ENCODE measurements around the gene INTS14. TPM values are rescaled to one million over a fixed set of nuclear protein-coding genes. Genes with fewer than 3 reads are reported as not detected.
A peak's percentile ranks its signal among the peaks of the same experiment; 100 is the strongest.

INTS14 gene
- total RNA-seq, 1 experiment from 2014 or later = 35.9 TPM

- no peaks in the 10 kb centered on the region; the same call in 1 of the 2 replicates for H3K36me3 ChIP-seq (replicated peaks; ENCODE audit: control insufficient read depth, insufficient read depth, low read length)
- H3K27me3 ChIP-seq (ENCODE audit: control insufficient read depth, insufficient read depth, low read length) = no peaks in the 10 kb centered on the region
- no peak for DNase-seq
- H3K4me3 ChIP-seq (ENCODE audit: insufficient read depth, low read depth, low read length) = no peak overlapping the region
These were observed 31.0 kb upstream of the INTS14 start for GRCh38 chr15:65641768-65642475.

GRCh38 chr15:65639509-65639908 is 28.6 kb upstream of the INTS14 start:
- no peak overlapping the region for H3K4me3 ChIP-seq (ENCODE audit: insufficient read depth, low read depth, low read length)
- no peaks in the 10 kb centered on the region for H3K27me3 ChIP-seq (ENCODE audit: control insufficient read depth, insufficient read depth, low read length)
- no peaks in the 10 kb centered on the region for H3K36me3 ChIP-seq (replicated peaks; ENCODE audit: control insufficient read depth, insufficient read depth, low read length)
- no peak for DNase-seq

- no peaks in the 10 kb centered on the region for H3K36me3 ChIP-seq (replicated peaks; ENCODE audit: control insufficient read depth, insufficient read depth, low read length)
- no peak overlapping the region for H3K4me3 ChIP-seq (ENCODE audit: insufficient read depth, low read depth, low read length)
- DNase-seq = peak; percentile 88
- no peaks in the 10 kb centered on the region for H3K27me3 ChIP-seq (ENCODE audit: control insufficient read depth, insufficient read depth, low read length)
These were observed 27.8 kb upstream of the INTS14 start for GRCh38 chr15:65638681-65639089.

GRCh38 chr15:65638109-65638508 is 27.2 kb upstream of the INTS14 start:
- no peak overlapping the region for H3K4me3 ChIP-seq (ENCODE audit: insufficient read depth, low read depth, low read length)
- no peaks in the 10 kb centered on the region for H3K27me3 ChIP-seq (ENCODE audit: control insufficient read depth, insufficient read depth, low read length)
- no peaks in the 10 kb centered on the region for H3K36me3 ChIP-seq (replicated peaks; ENCODE audit: control insufficient read depth, insufficient read depth, low read length)
- DNase-seq = peak; percentile 43

DNA sequence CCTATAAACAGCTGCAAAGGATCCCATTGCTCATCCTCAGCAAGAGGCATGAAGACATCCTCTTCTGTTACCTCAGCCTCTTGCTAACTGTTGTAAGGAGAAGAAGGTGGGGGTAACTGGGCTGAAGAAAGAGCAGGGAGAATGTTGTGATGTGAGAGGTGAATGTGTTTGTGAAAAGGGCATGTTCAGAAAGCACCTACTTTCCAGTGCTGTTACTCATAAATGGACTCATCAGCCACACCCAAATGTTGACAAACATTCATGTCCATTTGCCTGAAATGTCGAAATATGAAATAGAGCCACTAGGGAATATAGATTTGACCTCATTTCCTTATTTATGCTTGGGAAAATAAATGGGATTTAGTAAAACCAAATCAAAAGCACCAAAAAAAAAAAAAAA is 23.4 kb upstream of the INTS14 start:
- DNase-seq = no peak
- H3K27me3 ChIP-seq (ENCODE audit: control insufficient read depth, insufficient read depth, low read length) = no peaks in the 10 kb centered on the region
- no peaks in the 10 kb centered on the region for H3K36me3 ChIP-seq (replicated peaks; ENCODE audit: control insufficient read depth, insufficient read depth, low read length)
- no peak overlapping the region for H3K4me3 ChIP-seq (ENCODE audit: insufficient read depth, low read depth, low read length)

- no peak overlapping the region for H3K4me3 ChIP-seq (ENCODE audit: insufficient read depth, low read depth, low read length)
- no peak for DNase-seq
- no peaks in the 10 kb centered on the region for H3K36me3 ChIP-seq (replicated peaks; ENCODE audit: control insufficient read depth, insufficient read depth, low read length)
- no peaks in the 10 kb centered on the region for H3K27me3 ChIP-seq (ENCODE audit: control insufficient read depth, insufficient read depth, low read length)
These were observed 22.8 kb upstream of the INTS14 start for GRCh38 chr15:65633752-65634151.

DNA sequence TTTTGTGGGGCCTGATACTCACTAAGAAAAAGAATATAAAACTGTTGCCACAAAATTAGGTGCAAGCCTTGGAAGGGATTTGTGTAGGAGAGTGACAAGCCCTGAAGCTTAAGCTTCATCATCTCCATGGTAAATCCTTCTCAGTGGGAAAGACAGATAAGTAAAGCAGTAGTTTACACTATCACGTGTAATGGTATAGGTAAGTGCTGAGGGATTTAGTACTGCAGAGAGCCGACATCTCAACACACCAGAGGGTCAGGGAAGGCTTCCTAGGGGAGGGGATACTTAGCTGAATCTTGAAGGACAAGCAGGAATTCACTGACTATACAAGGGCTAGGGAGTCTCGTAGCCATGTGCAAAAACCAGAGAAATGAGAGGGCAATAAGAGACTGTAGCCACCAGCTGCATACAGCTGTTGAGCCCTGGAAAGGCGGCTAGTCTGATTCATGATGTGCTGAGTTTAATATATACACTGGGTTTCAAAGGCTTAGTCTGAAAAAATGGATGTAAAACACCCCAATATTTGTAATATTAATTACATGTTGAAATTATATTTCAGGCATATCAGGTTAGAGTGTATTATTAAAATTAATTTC is 21.9 kb upstream of the INTS14 start:
- DNase-seq = no peak

GRCh38 chr15:65631503-65631902 is 20.6 kb upstream of the INTS14 start:
- no peak overlapping the region for H3K4me3 ChIP-seq (ENCODE audit: insufficient read depth, low read depth, low read length)
- no peak for DNase-seq
- H3K36me3 ChIP-seq (replicated peaks; ENCODE audit: control insufficient read depth, insufficient read depth, low read length) = no peaks in the 10 kb centered on the region

More for the DNA sequence above, 21.9 kb upstream of the INTS14 start:
- Histone ChIP-seq H3K4me3 (ENCODE audit: insufficient read depth, low read depth, low read length) (no peak overlapping the region), H3K36me3 (replicated peaks; ENCODE audit: control insufficient read depth, insufficient read depth, low read length) (no peaks in the 10 kb centered on the region), H3K27me3 (ENCODE audit: control insufficient read depth, insufficient read depth, low read length) (no peaks in the 10 kb centered on the region)

DNA sequence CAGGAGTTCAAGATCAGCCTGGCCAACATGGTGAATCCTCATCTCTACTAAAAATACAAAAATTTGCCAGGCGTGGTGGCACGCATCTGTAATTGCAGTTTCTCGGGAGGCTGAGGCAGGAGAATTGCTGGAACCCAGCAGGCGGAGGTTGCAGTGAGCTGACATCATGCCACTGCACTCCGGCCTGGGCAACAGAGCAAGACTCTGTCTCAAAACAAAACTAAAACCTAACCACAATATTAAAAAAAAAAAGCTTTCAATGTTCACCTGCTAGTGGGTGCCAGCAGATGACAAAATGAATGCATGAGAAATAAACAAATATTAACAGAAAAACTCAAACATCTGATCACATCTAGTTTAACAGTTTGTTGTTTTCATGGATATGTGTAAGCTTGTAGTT is 19.8 kb upstream of the INTS14 start:
- no peak for DNase-seq
- no peak overlapping the region for H3K4me3 ChIP-seq (ENCODE audit: insufficient read depth, low read depth, low read length)

More at GRCh38 chr15:65631503-65631902, 20.6 kb upstream of the INTS14 start:
- no peaks in the 10 kb centered on the region for H3K27me3 ChIP-seq (ENCODE audit: control insufficient read depth, insufficient read depth, low read length)

GRCh38 chr15:65629548-65629947 is 18.6 kb upstream of the INTS14 start:
- peaks cover 3% of the 10 kb centered on the region for H3K36me3 ChIP-seq (replicated peaks; ENCODE audit: control insufficient read depth, insufficient read depth, low read length)
- no peaks in the 10 kb centered on the region for H3K27me3 ChIP-seq (ENCODE audit: control insufficient read depth, insufficient read depth, low read length)
- DNase-seq = no peak
- H3K4me3 ChIP-seq (ENCODE audit: insufficient read depth, low read depth, low read length) = no peak overlapping the region

More for the DNA sequence above, 19.8 kb upstream of the INTS14 start:
- no peaks in the 10 kb centered on the region for H3K27me3 ChIP-seq (ENCODE audit: control insufficient read depth, insufficient read depth, low read length)
- H3K36me3 ChIP-seq (replicated peaks; ENCODE audit: control insufficient read depth, insufficient read depth, low read length) = no peaks in the 10 kb centered on the region

DNA sequence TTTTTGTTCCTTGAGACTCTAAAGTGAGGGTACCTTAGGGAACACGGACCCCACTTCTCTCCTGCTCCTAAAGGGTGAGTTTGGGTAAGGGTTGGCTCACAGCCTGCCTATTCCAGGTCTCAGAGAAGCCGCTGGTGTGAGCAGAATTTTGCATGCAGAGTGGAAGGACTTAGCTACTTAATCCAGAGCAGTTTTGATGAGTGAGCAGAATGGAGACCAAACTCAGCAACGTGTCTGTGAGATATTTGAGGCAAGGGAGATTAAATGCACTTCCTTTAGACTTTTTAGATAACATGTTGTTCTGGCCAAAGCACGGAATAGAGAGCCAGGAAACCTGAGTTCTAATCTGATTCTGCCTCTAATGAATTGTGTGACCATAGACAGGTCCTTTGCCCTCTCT is 15.9 kb upstream of the INTS14 start:
- Histone ChIP-seq H3K27me3 (ENCODE audit: control insufficient read depth, insufficient read depth, low read length) (no peaks in the 10 kb centered on the region), H3K4me3 (ENCODE audit: insufficient read depth, low read depth, low read length) (no peak overlapping the region), H3K36me3 (replicated peaks; ENCODE audit: control insufficient read depth, insufficient read depth, low read length) (peaks cover 3% of the 10 kb centered on the region)
- no peak for DNase-seq

DNA sequence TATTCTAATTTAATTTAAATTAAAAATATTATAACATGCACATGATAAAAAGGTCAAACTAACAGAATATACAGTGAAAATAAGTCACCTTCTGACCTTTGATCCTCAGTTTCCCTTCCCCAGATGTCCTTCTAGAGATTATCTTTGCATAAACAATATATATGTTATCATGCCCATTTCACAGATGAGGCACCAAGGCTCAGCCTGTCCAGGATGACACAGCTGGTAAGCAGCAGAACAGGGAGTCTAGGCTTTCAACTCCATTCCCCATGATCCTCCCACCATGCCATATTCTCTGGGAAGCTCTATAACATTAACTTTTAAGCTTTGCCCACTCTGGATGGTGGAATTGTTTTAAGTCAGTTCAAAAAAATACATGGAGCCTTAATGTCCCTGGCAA is 12.2 kb upstream of the INTS14 start:
- Histone ChIP-seq H3K36me3 (replicated peaks; ENCODE audit: control insufficient read depth, insufficient read depth, low read length) (peaks cover 3% of the 10 kb centered on the region), H3K4me3 (ENCODE audit: insufficient read depth, low read depth, low read length) (no peak overlapping the region), H3K27me3 (ENCODE audit: control insufficient read depth, insufficient read depth, low read length) (no peaks in the 10 kb centered on the region)
- DNase-seq = no peak

DNA sequence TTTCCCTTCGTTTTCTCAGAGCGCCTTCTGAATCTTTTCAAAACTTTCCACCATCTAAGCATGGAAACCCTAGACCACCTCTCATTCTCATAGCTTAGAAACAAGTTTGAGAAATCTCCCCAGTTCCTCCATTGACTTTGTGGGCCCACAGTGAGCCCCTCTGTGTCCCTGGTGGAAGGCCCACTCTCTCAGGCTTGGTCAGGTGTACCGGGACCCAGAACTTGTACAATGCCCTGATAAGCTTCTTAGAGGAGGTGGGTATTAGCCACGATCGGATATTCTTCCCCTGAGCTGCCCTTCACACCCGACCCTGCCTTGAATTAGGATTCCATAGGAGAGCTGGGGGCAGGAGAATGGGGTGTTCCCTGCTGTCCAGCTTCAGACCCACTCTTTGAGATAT is 10.7 kb upstream of the INTS14 start, which contains the start of gene SLC24A1:
Gene SLC24A1 (plus strand): TSS at position 301 of the 400 bp plus-strand sequence. CDS start 2,143 bp downstream, outside the sequence.
- Histone ChIP-seq H3K36me3 (replicated peaks; ENCODE audit: control insufficient read depth, insufficient read depth, low read length) (peaks cover 3% of the 10 kb centered on the region), H3K4me3 (ENCODE audit: insufficient read depth, low read depth, low read length) (no peak within 1 kb of the TSS), H3K27me3 (ENCODE audit: control insufficient read depth, insufficient read depth, low read length) (no peaks in the 10 kb centered on the region)
- DNase-seq = no peak

GRCh38 chr15:65620833-65621232 is 9.9 kb upstream of the INTS14 start:
- no peaks in the 10 kb centered on the region for H3K27me3 ChIP-seq (ENCODE audit: control insufficient read depth, insufficient read depth, low read length)
- peaks cover 3% of the 10 kb centered on the region for H3K36me3 ChIP-seq (replicated peaks; ENCODE audit: control insufficient read depth, insufficient read depth, low read length)
- no peak overlapping the region for H3K4me3 ChIP-seq (ENCODE audit: insufficient read depth, low read depth, low read length)
- DNase-seq = no peak

DNA sequence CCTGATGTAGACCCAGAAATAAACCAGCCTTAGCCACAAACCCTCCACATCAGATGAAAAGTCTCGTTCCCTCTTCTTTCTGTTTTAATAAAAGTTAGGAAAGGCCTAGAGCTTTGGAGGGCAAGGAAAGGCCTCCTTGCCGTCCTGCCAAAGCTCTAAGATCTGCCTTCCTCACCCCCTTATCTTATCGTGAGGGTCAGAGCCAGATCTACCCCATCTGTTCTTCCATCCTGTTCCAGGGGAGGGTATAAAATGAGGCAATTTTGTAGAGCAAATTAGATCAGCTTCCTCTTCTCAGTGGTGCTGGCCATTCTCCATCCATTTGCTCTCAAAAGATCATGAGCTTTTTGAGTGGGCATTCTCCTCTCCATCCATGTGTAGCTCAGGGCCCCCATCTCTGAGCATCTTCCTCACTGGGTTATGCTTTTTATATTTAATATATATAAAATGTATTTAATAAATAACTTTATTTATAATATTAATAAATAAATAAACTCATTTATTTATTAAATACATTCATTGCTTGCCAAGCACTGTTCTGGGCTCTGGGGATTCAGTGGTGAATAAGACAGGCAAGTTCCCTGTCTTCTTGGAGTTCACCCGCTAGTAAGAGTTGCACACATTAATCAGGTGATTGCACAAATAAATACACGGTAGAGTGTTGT is 8.8 kb upstream of the INTS14 start:
- Histone ChIP-seq H3K36me3 (replicated peaks; ENCODE audit: control insufficient read depth, insufficient read depth, low read length) (no peaks in the 10 kb centered on the region), H3K27me3 (ENCODE audit: control insufficient read depth, insufficient read depth, low read length) (no peaks in the 10 kb centered on the region), H3K4me3 (ENCODE audit: insufficient read depth, low read depth, low read length) (no peak overlapping the region)
- no peak for DNase-seq

All from H7 (cell line).